Heart right ventricle (tissue), 16 donors: ENCODE data around the gene SET. TPM values are rescaled to one million over a fixed set of nuclear protein-coding genes. Genes with fewer than 3 reads are reported as not detected.

ENCODE experiments used
- ATAC-seq, 8 donors: fragments of 200-7000 bp; cut with Tn5 transposase; one replicate each; pipeline ENCODE4 v1.9.1; 2020; ENCODE audit warnings: mild to moderate bottlenecking in 8 of 8, moderate library complexity in 8 of 8, moderate number of reproducible peaks in 1 of 8
- DNase-seq, 2 donors: peaks; one replicate each; pipeline ENCODE4 v3.0.0-alpha.2; 2020
- H3K27ac ChIP-seq, 10 donors: fragments of 200-600 bp; sonication (generic) in 2 of 10; one replicate each; pipeline versions ENCODE4 v1.5.0 to v1.8.0; 2020 to 2022; ENCODE audit warnings: mild to moderate bottlenecking in 3 of 10
- H3K27me3 ChIP-seq, 7 donors: fragments of 200-600 bp; one replicate each; pipeline ENCODE4 v1.8.0; 2021 to 2022; ENCODE audit warnings: mild to moderate bottlenecking in 2 of 7
- H3K36me3 ChIP-seq, 9 donors: fragments of 200-600 bp; sonication (generic) in 1 of 9; one replicate each; pipeline versions ENCODE4 v1.5.0 to v1.8.0; 2020 to 2022; ENCODE audit warnings: mild to moderate bottlenecking in 2 of 9
- H3K4me1 ChIP-seq, 9 donors: fragments of 200-600 bp; sonication (generic) in 1 of 9; one replicate each; pipeline versions ENCODE4 v1.5.0 to v1.8.0; 2020 to 2022; ENCODE audit warnings: mild to moderate bottlenecking in 4 of 9
- H3K4me3 ChIP-seq, 10 donors: fragments of 200-600 bp; sonication (generic) in 2 of 10; one replicate each; pipeline versions ENCODE4 v1.5.0 to v1.8.0; 2020 to 2022; ENCODE audit warnings: mild to moderate bottlenecking in 7 of 10, moderate library complexity in 2 of 10
- H3K9me3 ChIP-seq, 11 donors: fragments of 200-600 bp in 10 of 11; sonication (generic) in 2 of 11; one replicate each; pipeline versions ENCODE4 v1.5.0 to v1.8.0; 2013 to 2022; ENCODE audit warnings: mild to moderate bottlenecking in 2 of 11, control low read depth in 1 of 11, moderate library complexity in 1 of 11
- WGBS, 2 donors: extraction: QIAGEN DNeasy Blood & Tissue Kit; methylation state at CpG; one replicate each; pipeline ENCODE4 v1.1.7; 2013; ENCODE audit warnings: inconsistent platforms in 1 of 2; 5-methylcytosine and 5-hydroxymethylcytosine counted together
- intact Hi-C, 10 donors: fragments of 100-400 bp; cut with DNase I; formaldehyde crosslinking; loops; one replicate each; pipeline versions ENCODE4 v1.11.1 to v1.14.2; 2022
- polyA plus RNA-seq, 2 donors: library from polyadenylated mRNA; stranded (reverse); fragments of 200-250 nt; gene quantifications; one replicate each; pipeline ENCODE4 v1.2.3, GENCODE V29; 2013
- total RNA-seq, 10 donors: library from RNA; stranded (reverse); fragmentation: NEBNext Ultra II Directional in 3 of 10; extraction: Animal tissue kit (Norgen Biotek cat#: 25700) in 3 of 10; gene quantifications; one replicate each; pipeline versions ENCODE4 v1.2.1 to v1.2.4, GENCODE V29; 2021 to 2023
- TF ChIP-seq, protein P1 (sequence below), 9 donors: fragments of 200-600 bp; sonication (generic) in 2 of 9; IDR thresholded peaks; one replicate each; pipeline versions ENCODE4 v1.5.0 to v1.8.0; 2021 to 2022; ENCODE audit warnings: antibody characterized with exemption in 9 of 9, mild to moderate bottlenecking in 5 of 9, moderate library complexity in 1 of 9
- donor health status: Arrhythmogenic right ventricular cardiomyopathy.
- donor health status: ischemic (EF 13 %, LVEDD 7.1; RV severe dilation, severe dysfunction).
- donor health status: healthy with polysubstance abuse.
- donor health status: DM: no; HTN: yes; CAD: no.
- donor health status: DM: no; HTN: no; CAD: no.
- donor health status: ischemic (EF 25% LVEDD 6.9; RV normal size, moderate dysfunction).
- donor health status: ischemic (EF 25% LVEDD 5.7; RV mildly dilated, moderate dysfunction).
- donor health status: healthy.
- donor health status: DM: yes; HTN: yes; CAD: no.
- donor health status: Ischemic cardiomyopathy.
- donor health status: ischemic (EF 35%, LVEDD 5.7; RV mildly dilated, moderate dysfunction).
- donor health status: nonischemic (EF 11% LVEDD 7.7; RV severe dilation, severe dysfunction).
- donor health status: DM: yes; HTN: yes; CAD: no.
- donor health status: PGD.
- donor health status: ischemic (EF 29% LVEDD 5.4; RV normal size, mild dysfunction).
- donor health status: nonischemic (EF 23%, LVEDD 6.1; RV moderate dilation, normal function).

The SET gene
- total and polyA plus RNA-seq, 12 donors = 87.0 to 228 (median 196) TPM

DNA sequence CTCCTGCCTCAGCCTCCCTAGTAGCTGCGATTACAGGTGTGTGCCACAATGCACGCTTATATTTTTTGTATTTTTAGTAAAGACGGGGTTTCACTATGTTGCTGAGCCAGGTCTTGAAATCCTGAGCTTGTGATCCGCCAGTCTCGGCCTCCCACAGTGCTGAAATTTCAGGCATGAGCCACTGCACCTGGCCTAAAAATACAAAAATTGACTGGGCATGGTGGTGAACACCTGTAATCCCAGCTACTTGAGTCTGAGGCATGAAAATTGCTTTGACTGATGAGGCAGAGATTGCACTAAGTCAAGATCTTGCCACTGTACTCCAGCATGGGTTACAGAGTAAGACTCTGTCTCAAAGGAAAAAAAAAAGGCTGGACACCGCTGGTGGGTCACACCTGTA, 19.2 kb upstream of the SET start:
- Histone ChIP-seq H3K4me1 (no peaks in the 10 kb centered on the region), H3K27ac (no peak overlapping the region), H3K4me3 (no peak overlapping the region), H3K27me3 (no peaks in the 10 kb centered on the region), H3K9me3 (no peaks in the 10 kb centered on the region), H3K36me3 (no peaks in the 10 kb centered on the region)
- intact Hi-C loops = no loop called here
- DNase-seq (no peak), ATAC-seq (no peak)
- WGBS, 2 donors = 93 to 98% methylated on average over 6 of the region's 6 CpGs
- TF ChIP-seq, protein P1, sequence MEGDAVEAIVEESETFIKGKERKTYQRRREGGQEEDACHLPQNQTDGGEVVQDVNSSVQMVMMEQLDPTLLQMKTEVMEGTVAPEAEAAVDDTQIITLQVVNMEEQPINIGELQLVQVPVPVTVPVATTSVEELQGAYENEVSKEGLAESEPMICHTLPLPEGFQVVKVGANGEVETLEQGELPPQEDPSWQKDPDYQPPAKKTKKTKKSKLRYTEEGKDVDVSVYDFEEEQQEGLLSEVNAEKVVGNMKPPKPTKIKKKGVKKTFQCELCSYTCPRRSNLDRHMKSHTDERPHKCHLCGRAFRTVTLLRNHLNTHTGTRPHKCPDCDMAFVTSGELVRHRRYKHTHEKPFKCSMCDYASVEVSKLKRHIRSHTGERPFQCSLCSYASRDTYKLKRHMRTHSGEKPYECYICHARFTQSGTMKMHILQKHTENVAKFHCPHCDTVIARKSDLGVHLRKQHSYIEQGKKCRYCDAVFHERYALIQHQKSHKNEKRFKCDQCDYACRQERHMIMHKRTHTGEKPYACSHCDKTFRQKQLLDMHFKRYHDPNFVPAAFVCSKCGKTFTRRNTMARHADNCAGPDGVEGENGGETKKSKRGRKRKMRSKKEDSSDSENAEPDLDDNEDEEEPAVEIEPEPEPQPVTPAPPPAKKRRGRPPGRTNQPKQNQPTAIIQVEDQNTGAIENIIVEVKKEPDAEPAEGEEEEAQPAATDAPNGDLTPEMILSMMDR (IDR thresholded peaks at IDR 0.05) = no peak

DNA sequence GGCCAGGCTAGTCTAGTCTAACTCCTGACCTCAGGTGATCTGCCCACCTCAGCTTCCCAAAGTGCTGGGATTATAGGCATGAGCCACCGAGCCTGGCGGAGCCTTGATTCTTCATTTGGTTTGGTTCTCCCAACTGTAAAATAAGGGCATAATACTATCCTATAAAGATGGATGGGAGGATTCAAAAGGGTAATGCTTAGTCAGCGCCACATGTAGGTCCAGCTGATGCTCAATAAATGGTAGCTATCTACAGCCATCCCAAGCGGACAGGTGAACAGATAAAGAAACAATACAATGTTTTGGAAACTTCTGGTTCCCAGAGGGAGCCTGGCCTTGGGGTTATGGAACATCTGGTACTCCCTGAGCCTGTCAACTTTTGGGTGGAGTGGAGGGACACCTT, 13.6 kb upstream of the SET start:
- Histone ChIP-seq H3K27ac (no peak overlapping the region), H3K9me3 (no peaks in the 10 kb centered on the region), H3K4me1 (no peaks in the 10 kb centered on the region), H3K27me3 (no peaks in the 10 kb centered on the region), H3K4me3 (no peak overlapping the region), H3K36me3 (peaks cover 0 to 3% (median 0%) of the 10 kb centered on the region in 9 donors)
- intact Hi-C loops = no loop called here
- WGBS, 2 donors = 93 to 98% methylated on average over 4 of the region's 4 CpGs
- TF ChIP-seq, protein P1 (IDR thresholded peaks at IDR 0.05) = no peak
- no peak for ATAC-seq
- no peak for DNase-seq

DNA sequence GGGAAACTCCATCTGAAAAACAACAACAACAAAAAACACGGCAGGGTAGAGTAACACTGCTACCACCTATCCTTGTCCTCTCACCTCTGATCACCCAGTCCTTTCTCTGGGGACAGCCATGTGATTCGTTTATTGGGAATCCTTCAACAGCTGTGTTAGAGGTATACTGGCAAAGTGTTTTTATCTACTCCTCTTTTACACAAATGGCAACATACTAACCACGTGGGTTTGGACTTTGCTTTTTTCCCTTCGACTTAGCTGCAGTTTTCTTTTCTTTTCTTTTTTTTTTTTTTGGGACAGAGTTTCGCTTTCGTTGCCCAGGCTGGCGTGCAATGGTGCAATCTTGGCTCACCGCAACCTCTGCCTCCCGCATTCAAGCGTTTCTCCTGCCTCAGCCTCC, 11.2 kb upstream of the SET start:
- Histone ChIP-seq H3K36me3 (peaks cover 0 to 3% (median 0%) of the 10 kb centered on the region in 9 donors), H3K27me3 (no peaks in the 10 kb centered on the region), H3K9me3 (no peaks in the 10 kb centered on the region), H3K4me1 (peaks cover 0 to 1% (median 0%) of the 10 kb centered on the region in 9 donors), H3K4me3 (no peak overlapping the region), H3K27ac (no peak overlapping the region)
- no peak for DNase-seq
- ATAC-seq = no peak
- WGBS, 2 donors = 90% methylated on average over 10 of the region's 10 CpGs
- intact Hi-C loops = no loop called here
- TF ChIP-seq, protein P1 (IDR thresholded peaks at IDR 0.05) = no peak

DNA sequence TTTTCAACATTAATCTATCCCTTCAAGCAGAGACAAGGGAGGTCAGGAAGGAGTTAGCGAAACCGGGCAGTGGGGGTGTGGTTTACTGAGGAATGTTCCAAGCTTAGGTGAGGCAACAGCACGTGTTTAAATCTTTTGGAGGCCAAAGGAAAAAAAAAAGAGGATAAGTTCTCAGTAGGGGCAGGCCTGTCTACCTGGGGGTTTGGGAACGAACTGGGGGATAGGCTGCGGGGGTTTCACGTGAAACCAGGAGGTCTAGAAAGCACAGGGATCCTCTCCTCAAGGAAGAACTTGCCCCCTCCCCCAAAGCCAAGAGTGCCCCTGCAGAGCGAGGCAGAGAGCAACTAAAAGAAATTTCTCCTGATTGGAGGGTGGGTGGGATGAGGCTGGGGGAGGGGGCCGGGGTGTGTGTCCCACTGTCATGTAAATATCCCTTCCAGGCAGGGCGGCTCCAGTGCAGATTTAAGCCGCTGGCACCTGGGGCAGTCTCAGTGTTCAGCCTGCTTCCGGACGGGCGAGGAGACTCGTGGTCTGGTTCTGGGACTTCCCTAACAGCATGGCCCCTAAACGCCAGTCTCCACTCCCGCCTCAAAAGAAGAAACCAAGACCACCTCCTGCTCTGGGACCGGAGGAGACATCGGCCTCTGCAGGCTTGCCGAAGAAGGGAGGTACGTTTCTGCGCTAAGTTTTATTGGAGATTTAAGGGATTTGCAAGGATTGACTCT, 5.5 kb upstream of the SET start:
- H3K27ac ChIP-seq = peak overlapping the region; percentile 5 to 96 (median 72)
- H3K4me1 ChIP-seq = peaks cover 5 to 52% (median 25%) of the 10 kb centered on the region in 9 donors
- TF ChIP-seq, protein P1 (IDR thresholded peaks at IDR 0.05) = no peak
- no peaks in the 10 kb centered on the region for H3K9me3 ChIP-seq
- DNase-seq = peak; percentile 32 to 42
- H3K36me3 ChIP-seq = no peaks in the 10 kb centered on the region
- H3K27me3 ChIP-seq = no peaks in the 10 kb centered on the region
- 10% methylated on average over 21 of the region's 21 CpGs for WGBS, 2 donors
- H3K4me3 ChIP-seq = peak overlapping the region; percentile 47 to 75 (median 58)
- intact Hi-C loops = loop anchor here in 4 of 10 donors (5.0 to 10.0 kb wide), 3 partner anchors 49 to 261 kb away; partner anchors contain the start of genes DOLK (in 1 of the 4), NUP188 (in 1 of the 4) and SPTAN1 (in 1 of the 4)
- peak; percentile 27 to 73 (median 60) for ATAC-seq
